ENCODE results near the gene C1orf198.

GRCh38 chr1:230905733-230906132 is 37.4 kb upstream of the C1orf198 start:
- TF ChIP-seq POLR2A (IDR thresholded peaks at IDR 0.05) (no peak), CTCF (IDR thresholded peaks at IDR 0.05) (no peak)

All from heart left ventricle (tissue), 13 donors.